Measurements from ENCODE around the gene LLGL1. TPM values are rescaled to one million over a fixed set of nuclear protein-coding genes. Genes with fewer than 3 reads are reported as not detected.

LLGL1 gene
- total RNA-seq, 1 experiment from 2014 or later, result 30.2 TPM

DNA sequence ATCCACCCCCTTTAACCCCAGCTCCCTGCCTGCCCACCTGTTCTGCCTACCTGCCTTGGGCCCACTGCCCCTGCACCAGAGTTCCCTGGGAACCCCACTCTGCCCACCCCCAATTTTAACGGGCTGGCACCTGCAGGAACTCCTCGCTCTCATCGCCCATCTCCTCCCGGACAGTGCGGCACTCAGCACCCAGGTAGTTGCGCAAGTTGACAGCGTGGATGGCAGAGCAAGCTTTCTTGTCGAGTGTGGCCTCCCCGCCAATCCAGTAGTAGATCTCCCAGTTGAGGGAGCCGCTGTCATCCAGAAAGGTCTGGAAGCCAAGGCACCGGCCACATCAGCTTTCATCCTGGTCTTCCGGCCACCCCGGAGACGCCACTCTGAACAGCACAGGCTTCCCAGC is 25.3 kb downstream of the LLGL1 start:
- Histone ChIP-seq H3K4me1 (ENCODE audit: insufficient read depth, low read length, poor library complexity, severe bottlenecking) (no peaks in the 10 kb centered on the region), H3K27ac (ENCODE audit: low read depth, low read length, poor library complexity, severe bottlenecking) (no peak overlapping the region), H3K9me3 (ENCODE audit: low read depth, low read length, poor library complexity, severe bottlenecking) (no peaks in the 10 kb centered on the region), H3K4me3 (ENCODE audit: low read depth, low read length, poor library complexity, severe bottlenecking) (no peak overlapping the region), H3K36me3 (ENCODE audit: insufficient read depth, low read length, poor library complexity, severe bottlenecking) (peaks cover 46% of the 10 kb centered on the region), H3K27me3 (replicated peaks; ENCODE audit: insufficient read depth, low read depth, low read length, poor library complexity) (no peaks in the 10 kb centered on the region)
- CTCF ChIA-PET, result no interaction called here
- no peak for DNase-seq (ENCODE audit: low spot score)
- BruUV-seq (replicated peaks), result no TSS peak
- POLR2A ChIA-PET (ENCODE audit: low non-redundant PET), result no interaction called here
- intact Hi-C loops (cut with micrococcal nuclease; ENCODE audit: unreplicated experiment), result no loop called here
- TF ChIP-seq EZH2 (IDR thresholded peaks at IDR 0.05; ENCODE audit: borderline replicate concordance, low read depth, low read length, poor library complexity, severe bottlenecking), result no peak
- TF ChIP-seq, protein P1, sequence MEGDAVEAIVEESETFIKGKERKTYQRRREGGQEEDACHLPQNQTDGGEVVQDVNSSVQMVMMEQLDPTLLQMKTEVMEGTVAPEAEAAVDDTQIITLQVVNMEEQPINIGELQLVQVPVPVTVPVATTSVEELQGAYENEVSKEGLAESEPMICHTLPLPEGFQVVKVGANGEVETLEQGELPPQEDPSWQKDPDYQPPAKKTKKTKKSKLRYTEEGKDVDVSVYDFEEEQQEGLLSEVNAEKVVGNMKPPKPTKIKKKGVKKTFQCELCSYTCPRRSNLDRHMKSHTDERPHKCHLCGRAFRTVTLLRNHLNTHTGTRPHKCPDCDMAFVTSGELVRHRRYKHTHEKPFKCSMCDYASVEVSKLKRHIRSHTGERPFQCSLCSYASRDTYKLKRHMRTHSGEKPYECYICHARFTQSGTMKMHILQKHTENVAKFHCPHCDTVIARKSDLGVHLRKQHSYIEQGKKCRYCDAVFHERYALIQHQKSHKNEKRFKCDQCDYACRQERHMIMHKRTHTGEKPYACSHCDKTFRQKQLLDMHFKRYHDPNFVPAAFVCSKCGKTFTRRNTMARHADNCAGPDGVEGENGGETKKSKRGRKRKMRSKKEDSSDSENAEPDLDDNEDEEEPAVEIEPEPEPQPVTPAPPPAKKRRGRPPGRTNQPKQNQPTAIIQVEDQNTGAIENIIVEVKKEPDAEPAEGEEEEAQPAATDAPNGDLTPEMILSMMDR (conservative IDR thresholded peaks at IDR 0.05; ENCODE audit: low read depth, low read length), result no peak

- intact Hi-C loops (cut with micrococcal nuclease; ENCODE audit: unreplicated experiment), result no loop called here
- no peaks in the 10 kb centered on the region for H3K4me1 ChIP-seq (ENCODE audit: insufficient read depth, low read length, poor library complexity, severe bottlenecking)
- H3K27me3 ChIP-seq (replicated peaks; ENCODE audit: insufficient read depth, low read depth, low read length, poor library complexity), result no peaks in the 10 kb centered on the region
- POLR2A ChIA-PET (ENCODE audit: low non-redundant PET), result no interaction called here
- DNase-seq (ENCODE audit: low spot score), result no peak
- peaks cover 41% of the 10 kb centered on the region for H3K36me3 ChIP-seq (ENCODE audit: insufficient read depth, low read length, poor library complexity, severe bottlenecking)
- H3K4me3 ChIP-seq (ENCODE audit: low read depth, low read length, poor library complexity, severe bottlenecking), result no peak overlapping the region
- H3K9me3 ChIP-seq (ENCODE audit: low read depth, low read length, poor library complexity, severe bottlenecking), result no peaks in the 10 kb centered on the region
- TF ChIP-seq, protein P1 (conservative IDR thresholded peaks at IDR 0.05; ENCODE audit: low read depth, low read length), result no peak
- no peak for TF ChIP-seq EZH2 (IDR thresholded peaks at IDR 0.05; ENCODE audit: borderline replicate concordance, low read depth, low read length, poor library complexity, severe bottlenecking)
- no TSS peak for BruUV-seq (replicated peaks)
- no peak overlapping the region for H3K27ac ChIP-seq (ENCODE audit: low read depth, low read length, poor library complexity, severe bottlenecking)
- CTCF ChIA-PET, result no interaction called here
Observed at GRCh38 chr17:18251204-18251603, 25.8 kb downstream of the LLGL1 start.

DNA sequence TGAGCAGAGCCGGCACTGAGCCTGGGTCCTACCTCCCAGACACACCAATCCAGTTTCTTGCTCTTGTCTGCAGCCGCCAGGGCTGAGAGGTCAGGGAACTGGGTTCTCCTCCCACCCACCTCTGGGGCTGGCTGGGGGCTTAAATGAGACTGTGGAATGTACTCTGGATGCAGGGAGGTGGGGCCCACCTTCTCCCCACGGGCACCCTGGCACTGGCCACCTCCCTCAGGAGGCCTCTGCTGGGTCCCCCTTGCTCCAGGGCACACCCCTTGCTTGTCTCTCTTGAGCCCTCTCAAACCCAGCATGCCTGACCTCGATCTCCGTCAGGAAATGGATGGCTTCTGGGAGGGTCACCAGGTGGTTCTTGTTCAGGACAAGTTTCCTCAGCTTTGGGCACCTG is 26.7 kb downstream of the LLGL1 start:
- no peak overlapping the region for H3K4me3 ChIP-seq (ENCODE audit: low read depth, low read length, poor library complexity, severe bottlenecking)
- CTCF ChIA-PET, result no interaction called here
- no TSS peak for BruUV-seq (replicated peaks)
- H3K27me3 ChIP-seq (replicated peaks; ENCODE audit: insufficient read depth, low read depth, low read length, poor library complexity), result no peaks in the 10 kb centered on the region
- H3K9me3 ChIP-seq (ENCODE audit: low read depth, low read length, poor library complexity, severe bottlenecking), result no peaks in the 10 kb centered on the region
- no peak for DNase-seq (ENCODE audit: low spot score)
- no peak overlapping the region for H3K27ac ChIP-seq (ENCODE audit: low read depth, low read length, poor library complexity, severe bottlenecking)
- H3K4me1 ChIP-seq (ENCODE audit: insufficient read depth, low read length, poor library complexity, severe bottlenecking), result no peaks in the 10 kb centered on the region
- TF ChIP-seq EZH2 (IDR thresholded peaks at IDR 0.05; ENCODE audit: borderline replicate concordance, low read depth, low read length, poor library complexity, severe bottlenecking), result no peak
- TF ChIP-seq, protein P1 (conservative IDR thresholded peaks at IDR 0.05; ENCODE audit: low read depth, low read length), result no peak
- POLR2A ChIA-PET (ENCODE audit: low non-redundant PET), result no interaction called here
- intact Hi-C loops (cut with micrococcal nuclease; ENCODE audit: unreplicated experiment), result no loop called here
- H3K36me3 ChIP-seq (ENCODE audit: insufficient read depth, low read length, poor library complexity, severe bottlenecking), result peaks cover 37% of the 10 kb centered on the region
